A549 (cell line): ENCODE measurements around the gene SRPK2.

Experiments used
- CEBPB ChIP-seq, 2 experiments: fragments of >200 bp in 1 of 2; sonication (Bioruptor Twin) in 1 of 2; formaldehyde crosslinking in 1 of 2; IDR thresholded peaks; 2 replicates each; pipeline ENCODE4 v1.6.1; 2012 to 2016
- CTCF ChIP-seq: fragments of >200 bp; sonication (Bioruptor Twin); formaldehyde crosslinking; IDR thresholded peaks from 3 replicates; pipeline ENCODE4 v1.5.1; 2016
- HES2 ChIP-seq: fragments of >200 bp; sonication (Bioruptor Twin); formaldehyde crosslinking; IDR thresholded peaks from 2 replicates; pipeline ENCODE4 v1.6.1; 2016
- JUNB ChIP-seq: fragments of >200 bp; sonication (Bioruptor Twin); formaldehyde crosslinking; IDR thresholded peaks from 2 replicates; pipeline ENCODE4 v1.6.1; 2016
- KDM1A ChIP-seq: fragments of 200-600 bp; sonication (generic); IDR thresholded peaks from 2 replicates; pipeline ENCODE4 v1.6.1; 2016; ENCODE audit warnings: low read depth, mild to moderate bottlenecking
- MAFK ChIP-seq: fragments of 450-650 bp; IDR thresholded peaks from 2 replicates; pipeline ENCODE4 v1.6.1; 2014; ENCODE audit not compliant: partially characterized antibody
- PBX3 ChIP-seq: IDR thresholded peaks from 2 replicates; pipeline ENCODE4 v1.6.1; 2012
- PHF8 ChIP-seq: fragments of 200-600 bp; sonication (generic); IDR thresholded peaks from 2 replicates; pipeline ENCODE4 v1.6.1; 2016; ENCODE audit warnings: low read depth, mild to moderate bottlenecking, antibody characterized with exemption, moderate library complexity, borderline replicate concordance
- POLR2A ChIP-seq: IDR thresholded peaks from 2 replicates; pipeline ENCODE4 v1.6.1; 2012; ENCODE audit warnings: mild to moderate bottlenecking, low read length
- RAD21 ChIP-seq, 2 experiments: fragments of >200 bp in 1 of 2; sonication (Bioruptor Twin) in 1 of 2; formaldehyde crosslinking in 1 of 2; IDR thresholded peaks in 1 of 2; conservative IDR thresholded peaks in 1 of 2; 2 replicates in 1 of 2; 3 replicates in 1 of 2; pipeline ENCODE4 v1.6.1; 2012 to 2018; ENCODE audit warnings: inconsistent platforms in 1 of 2
- SMC3 ChIP-seq: fragments of >200 bp; sonication (Bioruptor Twin); formaldehyde crosslinking; IDR thresholded peaks from 3 replicates; pipeline ENCODE4 v1.6.1; 2018; ENCODE audit warnings: inconsistent platforms
- ZNF302 ChIP-seq: fragments of 250-450 bp; sonication (Bioruptor Pico); IDR thresholded peaks from 2 replicates; pipeline ENCODE4 v1.9.0; 2021; ENCODE audit warnings: inconsistent platforms, mild to moderate bottlenecking, moderate library complexity

DNA sequence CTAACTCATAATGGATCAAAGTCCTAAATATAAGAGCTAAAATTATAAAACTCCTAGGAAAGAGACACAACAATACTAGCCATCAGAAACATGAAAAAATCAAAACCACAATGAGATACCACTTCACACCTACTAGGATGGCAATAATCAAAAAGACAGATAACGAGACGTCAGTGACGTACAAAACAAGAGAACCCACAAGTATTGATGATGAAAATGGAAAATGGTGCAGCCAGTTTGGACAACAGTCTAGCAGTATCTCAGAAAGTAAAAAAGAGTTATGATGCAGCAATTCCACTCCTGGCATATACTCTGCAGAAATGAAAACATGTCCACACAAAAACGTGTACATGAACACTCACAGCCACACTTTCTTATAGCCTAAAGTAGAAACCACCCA is 173.5 kb downstream of the SRPK2 start:
- no peak for TF ChIP-seq CTCF
- no peak for TF ChIP-seq SMC3
- TF ChIP-seq PBX3 = no peak
- TF ChIP-seq POLR2A = no peak
- TF ChIP-seq RAD21 (conservative IDR thresholded peaks at IDR 0.05 in 1 of 2, IDR thresholded peaks at IDR 0.05 in 1 of 2) = no peak
- TF ChIP-seq HES2 = no peak
- TF ChIP-seq PHF8 = no peak
- no peak for TF ChIP-seq MAFK
- no peak for TF ChIP-seq ZNF302 (CRISPR knock-in tag)
- TF ChIP-seq KDM1A = no peak
- no peak for TF ChIP-seq CEBPB (IDR thresholded peaks at IDR 0.05)
- TF ChIP-seq JUNB = no peak
